HG02571 (cell line): ENCODE measurements around the gene ZEB2.

ENCODE experiments used
- ATAC-seq: cut with Tn5 transposase; IDR thresholded peaks from one replicate; pipeline ENCODE4 v1.9.1; 2021; ENCODE audit warnings: mild to moderate bottlenecking, moderate library complexity; ENCODE audit not compliant: unreplicated experiment

The ZEB2 gene

DNA sequence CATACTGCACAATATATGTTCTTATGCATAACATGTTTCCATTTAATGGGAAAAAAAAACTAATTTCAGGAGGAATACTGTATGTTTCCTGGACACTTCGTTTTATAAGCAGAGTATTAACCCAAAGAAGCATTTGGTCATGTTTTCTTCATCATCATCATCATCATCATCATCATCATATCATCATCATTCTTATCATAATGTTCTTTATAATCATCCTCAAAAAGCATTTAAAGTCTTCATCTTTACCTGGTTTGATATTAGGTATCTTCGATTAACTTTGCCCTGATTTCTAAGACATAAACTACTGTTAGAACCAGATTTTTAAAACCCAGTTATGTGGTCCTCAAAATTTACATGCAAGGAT, 47.9 kb downstream of the ZEB2 start:
- no peak for ATAC-seq

- ATAC-seq, result peak; percentile 89
Observed at GRCh38 chr2:144471305-144472045, 48.4 kb downstream of the ZEB2 start.

DNA sequence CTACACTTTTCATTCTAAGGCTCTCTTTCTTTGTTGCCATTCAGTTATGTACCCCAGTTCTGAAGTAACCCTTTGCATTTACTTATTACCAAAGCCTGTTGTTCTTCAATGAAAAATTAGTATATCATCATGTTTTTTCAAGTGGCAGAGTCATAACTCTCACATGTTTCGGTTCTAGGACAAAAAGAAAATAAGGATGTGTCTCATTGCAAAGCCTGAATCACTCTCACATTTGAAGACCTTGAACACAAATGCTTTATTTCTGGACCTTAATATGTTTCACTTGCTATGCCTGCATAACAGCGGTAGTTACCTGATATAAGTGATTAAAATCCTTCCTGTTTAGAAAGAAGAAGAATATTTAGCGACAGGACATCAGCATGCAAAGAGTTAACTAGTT, 49.1 kb downstream of the ZEB2 start:
- no peak for ATAC-seq

GRCh38 chr2:144470334-144470733, 49.6 kb downstream of the ZEB2 start:
- no peak for ATAC-seq

DNA sequence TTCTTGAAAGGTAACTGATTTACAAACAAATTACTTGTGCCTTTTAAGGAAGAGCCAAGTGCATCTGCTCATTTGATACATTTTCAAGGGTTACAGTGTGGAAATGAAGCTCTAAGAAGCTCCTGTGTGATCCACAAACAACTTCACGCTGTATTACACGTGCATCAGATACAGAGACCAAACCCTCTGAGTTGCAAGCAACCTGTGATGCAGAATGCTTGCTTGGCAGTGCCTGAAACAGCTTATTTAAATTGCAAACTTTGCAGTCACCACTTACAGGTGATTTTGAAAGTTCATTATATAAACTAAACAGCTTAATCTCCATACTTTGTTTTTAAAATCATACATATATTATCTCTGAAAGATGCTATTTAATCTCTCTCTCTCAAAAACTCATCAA, 50.1 kb downstream of the ZEB2 start:
- ATAC-seq, result no peak

GRCh38 chr2:144468823-144469595, 50.9 kb downstream of the ZEB2 start:
- no peak for ATAC-seq

DNA sequence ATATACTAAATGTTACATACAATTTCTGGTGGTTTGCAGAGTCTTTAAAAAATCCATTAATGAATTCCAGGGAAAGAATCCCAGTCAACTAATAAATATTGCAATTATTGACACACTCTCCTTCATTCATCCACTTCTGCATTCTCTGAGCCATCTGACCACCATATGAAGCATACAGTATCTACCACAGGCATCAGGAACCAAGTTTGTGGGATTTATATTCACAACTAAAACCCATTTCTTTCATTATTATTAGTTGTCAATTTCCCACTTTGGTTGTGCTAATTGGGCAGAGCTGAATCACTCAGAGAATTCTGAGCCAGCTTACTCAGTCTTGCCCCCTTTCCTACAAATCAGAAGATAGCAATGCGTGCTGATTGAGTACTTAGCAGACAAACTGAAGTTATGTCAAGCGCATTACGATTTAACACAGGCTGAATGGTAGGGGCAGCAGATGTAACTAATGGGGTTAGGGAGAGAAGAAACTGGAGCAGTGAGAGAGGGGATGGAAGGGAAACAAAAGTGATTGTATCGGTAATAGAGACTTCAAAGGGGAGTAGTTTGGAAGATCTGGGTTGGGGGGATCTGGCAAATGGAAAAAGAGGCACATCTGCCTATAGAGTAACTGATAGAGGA, 52.3 kb downstream of the ZEB2 start:
- no peak for ATAC-seq

GRCh38 chr2:144466637-144467036, 53.3 kb downstream of the ZEB2 start:
- no peak for ATAC-seq

DNA sequence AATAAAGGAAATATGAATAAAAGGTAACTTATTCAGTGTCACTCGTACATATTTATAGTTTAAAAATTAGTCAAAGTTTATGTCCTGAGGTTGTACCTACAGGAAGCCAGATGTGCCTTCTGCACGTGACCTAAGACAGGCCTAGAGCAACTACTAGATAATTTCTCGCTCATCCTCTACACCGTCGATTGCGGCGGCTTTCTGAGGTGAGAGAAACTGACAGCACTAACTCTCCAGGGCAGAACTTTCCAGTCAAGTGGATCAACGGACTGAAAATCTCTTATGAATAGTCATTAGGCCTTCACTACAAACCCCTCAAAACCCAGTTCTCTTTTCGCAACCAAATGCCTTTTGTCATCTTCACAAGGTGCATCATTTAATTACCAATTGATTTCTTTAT, 54.2 kb downstream of the ZEB2 start:
- no peak for ATAC-seq

DNA sequence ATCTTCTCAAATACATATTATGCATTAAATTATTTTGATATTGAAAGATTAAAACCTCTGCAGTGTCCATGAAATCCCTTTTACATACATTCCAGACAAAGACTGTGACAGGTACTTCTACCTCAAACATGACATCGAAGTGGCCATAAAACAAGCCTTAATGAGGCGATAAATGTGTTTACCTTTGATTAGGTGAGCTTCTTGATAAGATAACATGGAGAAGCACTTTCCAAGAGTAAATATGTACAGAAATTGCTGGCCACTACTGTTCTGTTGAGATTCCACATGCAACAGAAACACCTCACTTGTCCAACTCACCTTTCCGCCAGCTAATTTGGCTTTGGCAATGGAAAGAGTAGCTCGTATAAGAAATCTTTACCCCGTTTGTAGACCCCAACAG, 55.2 kb downstream of the ZEB2 start:
- no peak for ATAC-seq

DNA sequence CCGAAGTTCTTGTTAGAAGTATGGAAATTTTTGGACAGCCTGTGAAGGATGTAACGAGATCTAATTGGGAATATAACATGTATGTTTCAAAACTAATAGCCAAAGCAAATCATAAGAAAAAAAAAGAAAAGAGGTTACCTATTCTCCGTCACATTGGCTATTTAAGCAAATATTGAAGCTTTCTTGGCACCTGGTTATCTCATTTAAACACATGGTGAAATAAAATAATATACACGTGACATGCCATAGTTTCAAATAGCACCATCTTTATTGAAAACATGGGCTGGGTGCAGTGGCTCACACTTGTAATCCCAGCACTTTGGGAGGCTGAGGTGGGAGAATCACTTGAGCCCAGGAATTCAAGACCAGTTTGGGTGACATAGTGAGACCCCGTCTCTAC, 56.7 kb downstream of the ZEB2 start:
- ATAC-seq, result no peak

- no peak for ATAC-seq
Observed at GRCh38 chr2:144462266-144462665, 57.7 kb downstream of the ZEB2 start.

DNA sequence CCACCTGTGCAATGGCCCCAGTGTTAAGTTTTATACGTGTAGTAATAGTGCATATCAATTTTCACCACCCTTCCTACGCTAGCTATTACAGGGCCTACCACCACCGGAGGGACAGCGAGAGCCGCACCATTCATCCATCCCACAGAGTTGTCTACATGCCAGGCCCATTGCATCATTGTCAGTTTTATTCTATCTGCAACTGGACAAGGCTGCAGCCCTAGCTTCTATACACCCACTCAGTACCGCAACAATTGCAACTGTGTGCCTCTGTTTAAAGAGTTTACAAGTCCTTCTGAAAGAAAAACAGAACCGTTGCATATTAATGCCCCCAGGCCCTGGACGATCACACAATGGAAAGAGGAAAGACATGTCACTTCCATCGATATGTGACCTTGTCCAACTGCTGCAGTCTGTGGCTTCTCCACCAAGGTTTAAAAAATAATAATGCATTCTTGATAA, 58.6 kb downstream of the ZEB2 start:
- ATAC-seq, result no peak

DNA sequence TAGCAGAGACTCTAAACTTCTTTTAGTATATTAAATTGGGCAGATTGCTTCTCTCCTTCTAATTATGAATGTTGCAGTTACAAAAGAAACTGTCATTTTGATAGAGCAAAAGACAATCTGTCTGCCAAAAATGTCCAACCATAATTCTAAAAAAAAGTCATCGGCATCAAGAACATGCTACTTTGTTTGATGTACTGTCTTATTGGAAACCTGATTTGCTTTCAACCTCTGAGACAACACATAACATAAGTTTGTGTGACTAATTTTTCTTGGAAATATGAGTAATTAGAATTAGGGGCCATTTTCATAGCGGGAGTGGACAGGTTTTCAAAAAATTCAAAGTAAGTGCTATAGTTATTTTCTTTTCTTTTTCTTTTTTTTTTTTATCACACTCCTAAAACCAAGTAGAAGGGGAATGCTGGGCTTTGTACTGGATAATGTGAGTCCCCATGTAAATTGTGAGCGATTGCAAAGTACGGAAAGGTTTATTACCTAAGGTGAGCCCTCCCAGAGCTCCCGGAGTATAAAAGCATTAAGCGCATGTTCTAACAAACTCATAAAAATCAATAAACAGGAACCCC, 59.1 kb downstream of the ZEB2 start:
- no peak for ATAC-seq

GRCh38 chr2:144459937-144460336, 60.0 kb downstream of the ZEB2 start:
- no peak for ATAC-seq

- no peak for ATAC-seq
Observed at GRCh38 chr2:144459286-144459685, 60.6 kb downstream of the ZEB2 start.

DNA sequence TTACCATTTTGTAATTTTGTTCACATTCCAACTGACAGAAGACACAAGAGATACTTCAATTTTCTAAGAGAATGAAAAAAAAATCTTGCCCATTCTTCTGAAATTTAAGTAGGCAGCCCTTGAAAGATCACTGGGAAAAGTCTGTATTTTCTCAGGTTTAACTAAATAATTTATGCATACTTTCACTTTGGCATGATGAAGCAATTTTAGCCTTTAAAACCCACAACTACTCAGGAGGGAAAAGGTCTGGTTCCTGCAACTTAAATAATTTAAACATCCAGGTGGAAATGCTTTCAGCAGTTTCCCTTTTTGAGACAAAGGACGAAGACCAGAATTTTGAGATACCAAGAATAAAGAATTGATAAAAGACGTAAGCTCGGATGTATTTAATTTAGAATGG, 61.4 kb downstream of the ZEB2 start:
- ATAC-seq, result no peak

- ATAC-seq, result peak; percentile 68
Observed at GRCh38 chr2:144456680-144457079, 63.2 kb downstream of the ZEB2 start.

DNA sequence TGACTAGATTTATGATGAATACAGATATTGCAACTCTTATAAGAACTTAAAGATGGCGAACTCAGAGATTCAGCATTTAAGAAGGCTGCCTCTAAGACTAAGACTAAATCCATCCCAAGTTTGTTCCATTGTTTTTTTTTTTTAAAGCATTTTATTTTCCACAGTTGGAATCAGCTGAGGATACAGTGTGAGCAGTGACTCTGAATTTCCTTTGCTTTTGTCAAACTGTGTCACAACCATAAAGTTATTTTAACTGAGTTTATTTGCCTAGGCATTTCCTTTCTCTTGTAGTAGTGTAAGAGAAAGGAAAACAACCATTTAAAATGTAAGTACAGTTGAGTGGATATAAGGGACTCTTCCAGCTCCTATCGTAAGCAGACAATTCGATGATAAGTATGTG, 63.9 kb downstream of the ZEB2 start:
- no peak for ATAC-seq

GRCh38 chr2:144454466-144455287, 65.2 kb downstream of the ZEB2 start:
- ATAC-seq, result peak; percentile 46
